NOMO-1 treated with DMSO at 0.1 percent for 48 hours (cell line): ENCODE measurements around the gene KIRREL2.
"Not testable (repeated sequence)": the region's sequence is repeated elsewhere in the genome, so short reads cannot be mapped to it uniquely, and the experiment has no call there.

ENCODE experiments used
- DNase-seq: peaks from one replicate; lab custom pipeline; 2025; ENCODE audit not compliant: unreplicated experiment; lab: John Stamatoyannopoulos, UW

The KIRREL2 gene

GRCh38 chr19:35896643-35897040 is 39.9 kb downstream of the KIRREL2 start:
- DNase-seq = no peak

- DNase-seq = no peak
Observed at GRCh38 chr19:35897706-35898451, 41.2 kb downstream of the KIRREL2 start.

GRCh38 chr19:35898499-35898809 is 41.7 kb downstream of the KIRREL2 start:
- no peak for DNase-seq

GRCh38 chr19:35899547-35900214 is 43.0 kb downstream of the KIRREL2 start:
- peak; percentile 78 for DNase-seq

- no peak for DNase-seq
Observed at GRCh38 chr19:35901055-35901644, 44.4 kb downstream of the KIRREL2 start.

GRCh38 chr19:35901854-35902661 is 45.3 kb downstream of the KIRREL2 start, which contains the start of gene HCST:
Gene HCST (plus strand): TSS chr19:35902529. CDS start chr19:35902594, 65 bp downstream.
- DNase-seq = peak; percentile 11

- no peak for DNase-seq
Observed at GRCh38 chr19:35902870-35903475, 46.3 kb downstream of the KIRREL2 start.

- DNase-seq = peak; percentile 97
Observed at GRCh38 chr19:35903550-35904179, 47.0 kb downstream of the KIRREL2 start.

- peak; percentile 67 for DNase-seq
Observed at GRCh38 chr19:35904311-35905068, 47.8 kb downstream of the KIRREL2 start.

GRCh38 chr19:35905178-35905727 is 48.5 kb downstream of the KIRREL2 start:
- no peak for DNase-seq

- no peak for DNase-seq
Observed at GRCh38 chr19:35907377-35907745, 50.6 kb downstream of the KIRREL2 start.

- peak; percentile 59 for DNase-seq
Observed at GRCh38 chr19:35908010-35908441, 51.3 kb downstream of the KIRREL2 start, which contains the start of gene TYROBP. Gene TYROBP (minus strand): TSS chr19:35908295. CDS start chr19:35908228, 67 bp downstream.

GRCh38 chr19:35908973-35909683 is 52.4 kb downstream of the KIRREL2 start:
- DNase-seq = peak; percentile 98

GRCh38 chr19:35909684-35910035 is 52.9 kb downstream of the KIRREL2 start:
- no peak for DNase-seq

- DNase-seq = not testable (repeated sequence)
Observed at GRCh38 chr19:35910355-35910754, 53.6 kb downstream of the KIRREL2 start.

- DNase-seq = no peak
Observed at GRCh38 chr19:35911173-35911572, 54.5 kb downstream of the KIRREL2 start.

- DNase-seq = no peak
Observed at GRCh38 chr19:35911790-35912189, 55.1 kb downstream of the KIRREL2 start.

- peak; percentile 25 for DNase-seq
Observed at GRCh38 chr19:35913589-35913988, 56.9 kb downstream of the KIRREL2 start.

- peak; percentile 13 for DNase-seq
Observed at GRCh38 chr19:35915443-35915842, 58.7 kb downstream of the KIRREL2 start.
